Measurements from ENCODE around the gene CEACAM7.

Gene CEACAM7

GRCh38 chr19:41624937-41625336 is 63.1 kb downstream of the CEACAM7 start:
- no peak overlapping the region for H2AFZ ChIP-seq (ENCODE audit: low read length, unreplicated experiment)
- no peaks in the 10 kb centered on the region for H3K4me1 ChIP-seq (ENCODE audit: control insufficient read depth, insufficient read depth, low read length, unreplicated experiment)
- no peaks in the 10 kb centered on the region for H3K79me2 ChIP-seq (ENCODE audit: control insufficient read depth, insufficient read depth, low read length, unreplicated experiment)
- H3K36me3 ChIP-seq (ENCODE audit: insufficient read depth, low read length) = no peaks in the 10 kb centered on the region
- H3K4me3 ChIP-seq (ENCODE audit: low read depth, low read length) = no peak overlapping the region
- H3K27me3 ChIP-seq (ENCODE audit: insufficient read depth, low read length) = peaks cover 13% of the 10 kb centered on the region
- H3K27ac ChIP-seq (ENCODE audit: low read depth, low read length) = no peak overlapping the region

DNA sequence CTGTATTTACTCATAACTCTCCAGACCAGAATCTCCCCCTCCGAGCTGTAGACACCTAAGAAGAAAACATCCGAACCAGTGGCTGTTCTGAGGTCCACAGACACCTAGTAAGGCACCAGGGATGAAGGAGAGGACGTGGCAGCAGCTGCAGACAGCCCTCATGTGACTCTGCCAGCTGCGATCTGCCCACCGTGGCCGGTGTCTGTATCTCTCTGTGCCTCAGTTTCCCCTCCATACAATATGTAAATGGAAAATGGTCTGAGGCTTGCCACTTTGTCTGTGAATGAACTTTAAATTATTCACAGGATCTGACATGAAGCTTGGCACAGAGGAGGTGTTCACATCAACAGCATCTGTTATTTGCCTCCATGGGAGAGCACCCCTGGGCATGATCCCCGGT is 63.6 kb downstream of the CEACAM7 start:
- no peaks in the 10 kb centered on the region for H3K79me2 ChIP-seq (ENCODE audit: control insufficient read depth, insufficient read depth, low read length, unreplicated experiment)
- H3K27me3 ChIP-seq (ENCODE audit: insufficient read depth, low read length) = peaks cover 13% of the 10 kb centered on the region
- no peak overlapping the region for H3K27ac ChIP-seq (ENCODE audit: low read depth, low read length)
- H3K4me3 ChIP-seq (ENCODE audit: low read depth, low read length) = no peak overlapping the region
- no peaks in the 10 kb centered on the region for H3K36me3 ChIP-seq (ENCODE audit: insufficient read depth, low read length)
- no peak overlapping the region for H2AFZ ChIP-seq (ENCODE audit: low read length, unreplicated experiment)
- H3K4me1 ChIP-seq (ENCODE audit: control insufficient read depth, insufficient read depth, low read length, unreplicated experiment) = no peaks in the 10 kb centered on the region

- no peaks in the 10 kb centered on the region for H3K4me1 ChIP-seq (ENCODE audit: control insufficient read depth, insufficient read depth, low read length, unreplicated experiment)
- H3K27me3 ChIP-seq (ENCODE audit: insufficient read depth, low read length) = peaks cover 3% of the 10 kb centered on the region
- no peaks in the 10 kb centered on the region for H3K79me2 ChIP-seq (ENCODE audit: control insufficient read depth, insufficient read depth, low read length, unreplicated experiment)
- H3K27ac ChIP-seq (ENCODE audit: low read depth, low read length) = no peak overlapping the region
- no peak overlapping the region for H3K4me3 ChIP-seq (ENCODE audit: low read depth, low read length)
- no peaks in the 10 kb centered on the region for H3K36me3 ChIP-seq (ENCODE audit: insufficient read depth, low read length)
- no peak overlapping the region for H2AFZ ChIP-seq (ENCODE audit: low read length, unreplicated experiment)
Observed at GRCh38 chr19:41623360-41623759, 64.7 kb downstream of the CEACAM7 start.
